PC-3 (cell line): Measurements from ENCODE around the gene AUTS2.

Experiments
- CTCF ChIP-seq: fragments of 300-600 bp; sonication (generic); conservative IDR thresholded peaks from 2 replicates; pipeline ENCODE4 v1.5.1; 2017; ENCODE audit warnings: antibody characterized with exemption, low read depth, mild to moderate bottlenecking, low read length
- EZH2 ChIP-seq: fragments of 300-600 bp; sonication (generic); IDR thresholded peaks from one replicate; pipeline ENCODE4 v1.6.1; 2017; ENCODE audit warnings: antibody characterized with exemption, mild to moderate bottlenecking, low read length; ENCODE audit not compliant: unreplicated experiment
- EZH2phosphoT487 ChIP-seq: fragments of 300-600 bp; sonication (generic); IDR thresholded peaks from 2 replicates; pipeline ENCODE4 v1.6.1; 2018; ENCODE audit warnings: mild to moderate bottlenecking, antibody characterized with exemption, low read length, borderline replicate concordance

- TF ChIP-seq EZH2: no peak
- TF ChIP-seq CTCF: no peak
- TF ChIP-seq EZH2phosphoT487: no peak
Measured at GRCh38 chr7:70556761-70557160, 958.5 kb downstream of the AUTS2 start.
